Fibroblast of lung (primary cell): Measurements from ENCODE around the gene PLXNA2. TPM values are rescaled to one million over a fixed set of nuclear protein-coding genes. Genes with fewer than 3 reads are reported as not detected.

ENCODE experiments used
- DNase-seq, 2 donors: peaks; one replicate each; pipeline versions ENCODE4 v3.0.0 to v3.0.0-alpha.2; 2010; ENCODE audit warnings: low read depth in 2 of 2
- H2AFZ ChIP-seq: 2 replicates; pipeline ENCODE4 v1.5.1; 2012; ENCODE audit warnings: low read length, control low read depth, inconsistent platforms
- H3K27ac ChIP-seq: 2 replicates; pipeline ENCODE4 v1.5.1; 2011; ENCODE audit warnings: low read length, control low read depth; ENCODE audit not compliant: insufficient read depth
- H3K27me3 ChIP-seq: 2 replicates; pipeline ENCODE4 v1.5.1; 2011; ENCODE audit warnings: mild to moderate bottlenecking, low read length; ENCODE audit not compliant: control insufficient read depth, insufficient read depth
- H3K36me3 ChIP-seq: 2 replicates; pipeline ENCODE4 v1.5.1; 2011; ENCODE audit warnings: low read length; ENCODE audit not compliant: control insufficient read depth, insufficient read depth
- H3K4me1 ChIP-seq: 2 replicates; pipeline ENCODE4 v1.5.1; 2011; ENCODE audit warnings: low read length; ENCODE audit not compliant: control insufficient read depth, insufficient read depth; ENCODE audit errors: extremely low read depth
- H3K4me2 ChIP-seq: 2 replicates; pipeline ENCODE4 v1.5.1; 2011; ENCODE audit warnings: low read length, control low read depth; ENCODE audit not compliant: insufficient read depth; ENCODE audit errors: extremely low read depth
- H3K4me3 ChIP-seq, 4 experiments: fragments of 200-600 bp in 1 of 4; sonication (generic) in 1 of 4; replicated peaks in 1 of 4; 2 replicates each; pipeline ENCODE4 v1.5.1; 2011 to 2016; ENCODE audit warnings: low read length in 4 of 4, low read depth in 3 of 4, mild to moderate bottlenecking in 3 of 4, control low read depth in 2 of 4, inconsistent platforms in 1 of 4, mixed read lengths in 1 of 4; ENCODE audit not compliant: insufficient read depth in 1 of 4; ENCODE audit errors: control extremely low read depth in 1 of 4
- H3K79me2 ChIP-seq: 2 replicates; pipeline ENCODE4 v1.5.1; 2012; ENCODE audit warnings: mild to moderate bottlenecking, low read length, inconsistent platforms; ENCODE audit not compliant: control insufficient read depth, insufficient read depth
- H3K9ac ChIP-seq: 2 replicates; pipeline ENCODE4 v1.5.1; 2011; ENCODE audit warnings: mild to moderate bottlenecking, low read length, control low read depth; ENCODE audit not compliant: insufficient read depth
- H3K9me3 ChIP-seq: 2 replicates; pipeline ENCODE4 v1.5.1; 2012; ENCODE audit warnings: low read depth, low read length; ENCODE audit not compliant: control insufficient read depth, insufficient read depth
- H4K20me1 ChIP-seq: 2 replicates; pipeline ENCODE4 v1.5.1; 2011; ENCODE audit warnings: low read length; ENCODE audit not compliant: control insufficient read depth, insufficient read depth; ENCODE audit errors: extremely low read depth
- EZH2 ChIP-seq: IDR thresholded peaks from 2 replicates; pipeline ENCODE4 v1.5.1; 2012; ENCODE audit warnings: low read length, control low read depth, mild to moderate bottlenecking; ENCODE audit errors: missing control alignments
- polyA plus RNA-seq, 2 donors: library from polyadenylated mRNA; depleted of rRNA in 1 of 2; stranded (reverse) in 1 of 2; unstranded in 1 of 2; fragments of >200 nt; gene quantifications; 2 replicates each; pipeline ENCODE4 v1.2.1, GENCODE V29; 2011 to 2012; ENCODE audit warnings: missing spikeins in 1 of 2
- total RNA-seq: library from RNA; depleted of rRNA; stranded (reverse); fragments of >200 nt; gene quantifications from 2 replicates; pipeline ENCODE4 v1.2.1, GENCODE V29; 2014
- TF ChIP-seq, protein P1 (sequence below), 2 donors: IDR thresholded peaks in 1 of 2; conservative IDR thresholded peaks in 1 of 2; 1 replicate in 1 of 2; 2 replicates in 1 of 2; pipeline ENCODE4 v1.5.1; 2011 to 2012; ENCODE audit warnings: low read length in 2 of 2, control low read depth in 1 of 2, inconsistent platforms in 1 of 2, low read depth in 1 of 2, mild to moderate bottlenecking in 1 of 2

PLXNA2 gene
- total and polyA plus RNA-seq, 2 donors (not counting 1 experiment from before 2014, with no cell fraction given), result 0.43 to 2.0 TPM

DNA sequence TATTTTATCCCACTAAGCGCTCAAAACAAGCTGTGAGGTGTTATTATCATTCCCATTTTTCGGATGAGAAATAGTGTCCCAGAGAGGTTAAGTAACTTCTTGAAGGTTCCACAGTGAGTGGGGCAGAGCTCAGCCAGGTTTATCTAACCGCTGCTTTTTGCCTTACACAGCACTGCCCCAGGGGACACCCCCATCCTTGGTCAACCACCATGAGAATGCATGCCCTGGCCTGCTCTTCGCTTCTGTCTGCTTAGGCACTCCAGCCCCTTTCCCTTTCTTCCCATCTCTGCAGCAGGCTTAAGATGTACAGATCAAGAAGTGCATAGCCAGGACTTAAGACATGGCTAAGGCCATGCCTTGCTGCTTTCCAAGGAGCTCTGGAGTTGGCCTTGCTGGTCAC lies 174.3 kb downstream of the PLXNA2 start:
- no peaks in the 10 kb centered on the region for H3K36me3 ChIP-seq
- no peaks in the 10 kb centered on the region for H3K9me3 ChIP-seq
- TF ChIP-seq, protein P1, sequence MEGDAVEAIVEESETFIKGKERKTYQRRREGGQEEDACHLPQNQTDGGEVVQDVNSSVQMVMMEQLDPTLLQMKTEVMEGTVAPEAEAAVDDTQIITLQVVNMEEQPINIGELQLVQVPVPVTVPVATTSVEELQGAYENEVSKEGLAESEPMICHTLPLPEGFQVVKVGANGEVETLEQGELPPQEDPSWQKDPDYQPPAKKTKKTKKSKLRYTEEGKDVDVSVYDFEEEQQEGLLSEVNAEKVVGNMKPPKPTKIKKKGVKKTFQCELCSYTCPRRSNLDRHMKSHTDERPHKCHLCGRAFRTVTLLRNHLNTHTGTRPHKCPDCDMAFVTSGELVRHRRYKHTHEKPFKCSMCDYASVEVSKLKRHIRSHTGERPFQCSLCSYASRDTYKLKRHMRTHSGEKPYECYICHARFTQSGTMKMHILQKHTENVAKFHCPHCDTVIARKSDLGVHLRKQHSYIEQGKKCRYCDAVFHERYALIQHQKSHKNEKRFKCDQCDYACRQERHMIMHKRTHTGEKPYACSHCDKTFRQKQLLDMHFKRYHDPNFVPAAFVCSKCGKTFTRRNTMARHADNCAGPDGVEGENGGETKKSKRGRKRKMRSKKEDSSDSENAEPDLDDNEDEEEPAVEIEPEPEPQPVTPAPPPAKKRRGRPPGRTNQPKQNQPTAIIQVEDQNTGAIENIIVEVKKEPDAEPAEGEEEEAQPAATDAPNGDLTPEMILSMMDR (conservative IDR thresholded peaks at IDR 0.05 in 1 of 2, IDR thresholded peaks at IDR 0.05 in 1 of 2; ENCODE audit: low read depth in 1 of 2, low read length in 2 of 2), result no peak
- TF ChIP-seq EZH2, result no peak
- no peaks in the 10 kb centered on the region for H3K4me1 ChIP-seq
- H3K4me2 ChIP-seq, result no peak overlapping the region
- no peak overlapping the region for H2AFZ ChIP-seq
- no peak for DNase-seq
- no peak overlapping the region for H3K27ac ChIP-seq
- no peak overlapping the region for H3K9ac ChIP-seq
- no peak overlapping the region for H3K4me3 ChIP-seq
- H4K20me1 ChIP-seq, result no peaks in the 10 kb centered on the region
- no peaks in the 10 kb centered on the region for H3K27me3 ChIP-seq
- H3K79me2 ChIP-seq, result no peaks in the 10 kb centered on the region

DNA sequence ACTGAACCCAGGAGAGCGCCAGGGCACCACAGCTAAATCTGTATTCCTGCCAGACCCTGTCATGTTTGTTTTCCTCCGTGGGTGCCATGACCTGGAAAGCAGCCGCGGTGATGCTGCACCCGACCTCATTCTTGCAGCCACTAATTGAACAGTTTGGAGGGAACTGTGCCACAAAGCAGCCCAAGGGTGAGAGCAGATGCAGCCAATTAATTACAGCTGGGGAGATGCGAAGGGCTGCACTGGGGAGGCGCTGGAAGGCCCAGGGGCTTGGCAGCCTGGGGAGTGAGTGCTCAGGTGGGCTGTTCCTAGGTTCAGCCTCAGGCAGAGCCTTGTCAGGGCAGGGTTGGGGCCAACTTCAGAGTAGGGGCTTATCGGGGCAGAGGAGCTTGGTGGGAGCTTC lies 174.9 kb downstream of the PLXNA2 start:
- H3K4me1 ChIP-seq, result no peaks in the 10 kb centered on the region
- no peaks in the 10 kb centered on the region for H3K9me3 ChIP-seq
- no peaks in the 10 kb centered on the region for H3K36me3 ChIP-seq
- no peaks in the 10 kb centered on the region for H3K79me2 ChIP-seq
- DNase-seq, result no peak
- no peak overlapping the region for H3K4me3 ChIP-seq
- no peak overlapping the region for H3K9ac ChIP-seq
- H3K4me2 ChIP-seq, result no peak overlapping the region
- H2AFZ ChIP-seq, result no peak overlapping the region
- no peaks in the 10 kb centered on the region for H4K20me1 ChIP-seq
- no peaks in the 10 kb centered on the region for H3K27me3 ChIP-seq
- TF ChIP-seq, protein P1 (conservative IDR thresholded peaks at IDR 0.05 in 1 of 2, IDR thresholded peaks at IDR 0.05 in 1 of 2; ENCODE audit: low read depth in 1 of 2, low read length in 2 of 2), result no peak
- no peak for TF ChIP-seq EZH2
- H3K27ac ChIP-seq, result no peak overlapping the region

DNA sequence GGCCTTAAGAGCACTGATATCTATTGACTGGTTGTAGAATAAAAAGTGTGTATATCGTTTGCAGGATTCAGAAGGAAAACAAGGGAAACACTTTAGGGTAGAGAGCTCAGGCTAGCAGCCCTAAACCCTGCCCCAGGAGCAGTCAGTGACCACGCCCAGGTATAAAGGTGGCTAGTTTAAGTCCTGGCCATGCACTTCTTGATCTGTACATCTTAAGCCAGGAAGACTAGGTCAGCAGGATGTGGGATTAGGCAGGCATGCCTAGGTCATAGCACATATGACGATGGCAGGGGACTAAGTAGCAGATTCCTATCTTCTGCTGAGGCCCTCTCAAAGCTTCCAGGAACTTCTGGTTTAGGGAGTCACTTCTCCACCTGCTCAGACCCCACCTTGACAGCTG lies 175.3 kb downstream of the PLXNA2 start:
- H3K4me2 ChIP-seq, result no peak overlapping the region
- H2AFZ ChIP-seq, result no peak overlapping the region
- no peak for TF ChIP-seq EZH2
- TF ChIP-seq, protein P1 (conservative IDR thresholded peaks at IDR 0.05 in 1 of 2, IDR thresholded peaks at IDR 0.05 in 1 of 2; ENCODE audit: low read depth in 1 of 2, low read length in 2 of 2), result no peak
- no peaks in the 10 kb centered on the region for H4K20me1 ChIP-seq
- H3K27me3 ChIP-seq, result no peaks in the 10 kb centered on the region
- H3K9ac ChIP-seq, result no peak overlapping the region
- H3K79me2 ChIP-seq, result no peaks in the 10 kb centered on the region
- no peaks in the 10 kb centered on the region for H3K36me3 ChIP-seq
- DNase-seq, result no peak
- no peak overlapping the region for H3K4me3 ChIP-seq
- no peak overlapping the region for H3K27ac ChIP-seq
- no peaks in the 10 kb centered on the region for H3K4me1 ChIP-seq
- H3K9me3 ChIP-seq, result no peaks in the 10 kb centered on the region
